Loucy (cell line): ENCODE data around the gene HIF1A.

Experiments
- H2AFZ ChIP-seq: fragments of 200-600 bp; sonication (generic); 2 replicates; pipeline ENCODE4 v1.6.0; 2016; ENCODE audit warnings: antibody characterized with exemption, mild to moderate bottlenecking, low read length, moderate library complexity
- H3F3A ChIP-seq: fragments of 200-600 bp; 2 replicates; pipeline ENCODE4 v1.6.0; 2016; ENCODE audit warnings: antibody characterized with exemption, low read depth, mild to moderate bottlenecking
- H3K27me3 ChIP-seq: fragments of 200-600 bp; sonication (generic); 2 replicates; pipeline ENCODE4 v1.6.1; 2014; ENCODE audit warnings: low read length, mild to moderate bottlenecking; ENCODE audit not compliant: insufficient read depth, poor library complexity, severe bottlenecking
- H3K36me3 ChIP-seq: fragments of 200-600 bp; sonication (generic); 2 replicates; pipeline ENCODE4 v1.6.1; 2016; ENCODE audit warnings: low read length; ENCODE audit not compliant: insufficient read depth
- H3K4me1 ChIP-seq: fragments of 200-600 bp; sonication (generic); 2 replicates; pipeline ENCODE4 v1.5.1; 2014; ENCODE audit warnings: low read length, mild to moderate bottlenecking; ENCODE audit not compliant: insufficient read depth, poor library complexity, severe bottlenecking
- H3K4me2 ChIP-seq: fragments of 200-600 bp; sonication (generic); 2 replicates; pipeline ENCODE4 v1.6.0; 2014; ENCODE audit warnings: antibody characterized with exemption, low read length, low read depth, mild to moderate bottlenecking; ENCODE audit not compliant: poor library complexity, severe bottlenecking
- H3K4me3 ChIP-seq: fragments of 200-600 bp; sonication (generic); 2 replicates; pipeline ENCODE4 v1.5.1; 2014; ENCODE audit warnings: low read length, mild to moderate bottlenecking, mixed read lengths; ENCODE audit not compliant: poor library complexity, severe bottlenecking
- H3K79me2 ChIP-seq: fragments of 200-600 bp; sonication (generic); 2 replicates; pipeline ENCODE4 v1.6.1; 2014; ENCODE audit warnings: low read length; ENCODE audit not compliant: insufficient read depth
- H3K9ac ChIP-seq: fragments of 200-600 bp; sonication (generic); 2 replicates; pipeline ENCODE4 v1.6.0; 2014; ENCODE audit warnings: mild to moderate bottlenecking, low read depth, low read length, moderate library complexity; ENCODE audit not compliant: poor library complexity, severe bottlenecking
- H3K9me2 ChIP-seq: fragments of 200-600 bp; sonication (generic); replicated peaks from 2 replicates; pipeline ENCODE4 v1.6.1; 2016; ENCODE audit warnings: low read depth, low read length, mixed read lengths
- H3K9me3 ChIP-seq: fragments of 200-600 bp; sonication (generic); 2 replicates; pipeline ENCODE4 v1.6.1; 2014; ENCODE audit warnings: mild to moderate bottlenecking, antibody characterized with exemption, low read length, low read depth; ENCODE audit not compliant: insufficient read depth
- H4K20me1 ChIP-seq: fragments of 200-600 bp; sonication (generic); 2 replicates; pipeline ENCODE4 v1.6.0; 2014; ENCODE audit warnings: antibody characterized with exemption, low read length, mild to moderate bottlenecking; ENCODE audit not compliant: insufficient read depth, poor library complexity, severe bottlenecking
- CTCF ChIP-seq: fragments of 200-600 bp; sonication (generic); conservative IDR thresholded peaks from 2 replicates; pipeline ENCODE4 v1.5.1; 2014; ENCODE audit warnings: mild to moderate bottlenecking, antibody characterized with exemption, low read length
- EZH2phosphoT487 ChIP-seq: fragments of 200-600 bp; IDR thresholded peaks from 2 replicates; pipeline ENCODE4 v1.6.1; 2018; ENCODE audit warnings: antibody characterized with exemption, mild to moderate bottlenecking, moderate library complexity, borderline replicate concordance

The HIF1A gene

GRCh38 chr14:61797309-61797708, 102.0 kb downstream of the HIF1A start:
- Histone ChIP-seq H3K4me3 (no peak overlapping the region), H4K20me1 (no peaks in the 10 kb centered on the region), H2AFZ (no peak overlapping the region), H3K36me3 (peaks cover 19% of the 10 kb centered on the region; the same call in 1 of the 2 replicates), H3K4me2 (no peak overlapping the region), H3K4me1 (no peaks in the 10 kb centered on the region), H3K9me2 (no peaks in the 10 kb centered on the region), H3F3A (no peaks in the 10 kb centered on the region), H3K9ac (no peak overlapping the region), H3K79me2 (no peaks in the 10 kb centered on the region), H3K27me3 (no peaks in the 10 kb centered on the region), H3K9me3 (no peaks in the 10 kb centered on the region)
- TF ChIP-seq CTCF, result no peak
- TF ChIP-seq EZH2phosphoT487, result no peak
